HG03064 (cell line): Measurements from ENCODE around the gene FAM117A.
A peak's percentile ranks its signal among the peaks of the same experiment; 100 is the strongest.

Source experiments
- ATAC-seq: cut with Tn5 transposase; IDR thresholded peaks from one replicate; pipeline ENCODE4 v1.9.1; 2021; ENCODE audit warnings: low read depth; ENCODE audit not compliant: unreplicated experiment

The FAM117A gene, protein sequence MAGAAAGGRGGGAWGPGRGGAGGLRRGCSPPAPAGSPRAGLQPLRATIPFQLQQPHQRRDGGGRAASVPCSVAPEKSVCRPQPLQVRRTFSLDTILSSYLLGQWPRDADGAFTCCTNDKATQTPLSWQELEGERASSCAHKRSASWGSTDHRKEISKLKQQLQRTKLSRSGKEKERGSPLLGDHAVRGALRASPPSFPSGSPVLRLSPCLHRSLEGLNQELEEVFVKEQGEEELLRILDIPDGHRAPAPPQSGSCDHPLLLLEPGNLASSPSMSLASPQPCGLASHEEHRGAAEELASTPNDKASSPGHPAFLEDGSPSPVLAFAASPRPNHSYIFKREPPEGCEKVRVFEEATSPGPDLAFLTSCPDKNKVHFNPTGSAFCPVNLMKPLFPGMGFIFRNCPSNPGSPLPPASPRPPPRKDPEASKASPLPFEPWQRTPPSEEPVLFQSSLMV

DNA sequence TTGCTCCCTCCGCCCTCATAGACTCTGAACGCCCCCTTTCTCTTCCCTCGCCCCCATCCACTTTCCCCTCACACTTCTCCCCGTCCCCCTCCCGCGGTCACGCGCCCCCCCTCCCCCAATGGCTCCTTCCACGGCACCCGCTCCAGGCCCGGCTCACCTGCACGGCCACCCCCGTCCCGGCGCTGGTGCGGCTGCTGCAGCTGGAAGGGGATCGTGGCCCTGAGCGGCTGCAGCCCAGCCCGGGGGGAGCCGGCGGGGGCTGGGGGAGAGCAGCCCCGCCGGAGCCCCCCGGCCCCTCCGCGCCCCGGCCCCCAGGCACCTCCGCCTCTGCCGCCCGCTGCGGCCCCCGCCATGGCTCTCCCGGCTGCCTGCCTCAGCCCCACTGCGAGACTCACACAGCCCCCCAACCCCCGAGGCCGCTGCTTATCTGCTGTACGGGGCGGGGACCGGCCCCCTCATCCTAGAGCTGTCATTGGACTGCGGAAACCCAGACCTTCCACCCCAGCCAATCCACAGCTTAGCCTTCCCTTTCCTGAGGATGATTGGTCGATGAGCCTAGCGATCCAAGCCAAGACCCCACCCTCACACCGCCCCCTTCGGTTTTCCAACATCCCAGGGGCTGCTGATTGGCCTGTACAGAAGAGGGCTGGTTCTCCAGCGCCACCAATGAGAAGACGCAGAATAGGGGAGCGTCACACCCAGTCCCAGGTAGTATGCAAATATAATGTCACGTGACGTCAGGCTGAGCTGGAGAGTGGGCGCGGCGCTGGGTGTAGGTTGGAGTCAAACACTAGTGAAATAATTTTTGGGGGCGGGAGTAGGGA lies at the start of gene FAM117A:
TSS of gene FAM117A (minus strand) at position 397 of the 824 bp plus-strand sequence. CDS start at position 353, 44 bp downstream.
- ATAC-seq = peak; percentile 87

DNA sequence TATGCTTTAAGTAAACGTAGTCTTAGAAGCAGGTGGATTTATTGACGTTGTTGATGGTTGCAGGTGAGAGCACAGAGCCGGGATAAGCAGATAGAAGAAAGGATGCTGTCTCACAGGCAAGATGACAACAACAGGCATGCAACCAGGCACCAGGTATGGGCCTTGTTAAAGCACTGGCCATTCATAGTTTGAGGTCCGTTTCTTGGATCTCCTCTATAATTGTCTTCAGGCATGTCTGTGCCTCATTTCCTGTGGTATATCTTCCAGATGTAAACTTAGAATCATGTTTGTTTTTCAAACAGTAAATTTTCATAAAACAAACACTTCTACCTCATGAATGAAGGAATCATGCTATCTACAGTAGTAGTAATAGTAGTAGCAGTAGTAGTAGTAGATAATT lies 45.1 kb upstream of the FAM117A start:
- ATAC-seq = no peak

DNA sequence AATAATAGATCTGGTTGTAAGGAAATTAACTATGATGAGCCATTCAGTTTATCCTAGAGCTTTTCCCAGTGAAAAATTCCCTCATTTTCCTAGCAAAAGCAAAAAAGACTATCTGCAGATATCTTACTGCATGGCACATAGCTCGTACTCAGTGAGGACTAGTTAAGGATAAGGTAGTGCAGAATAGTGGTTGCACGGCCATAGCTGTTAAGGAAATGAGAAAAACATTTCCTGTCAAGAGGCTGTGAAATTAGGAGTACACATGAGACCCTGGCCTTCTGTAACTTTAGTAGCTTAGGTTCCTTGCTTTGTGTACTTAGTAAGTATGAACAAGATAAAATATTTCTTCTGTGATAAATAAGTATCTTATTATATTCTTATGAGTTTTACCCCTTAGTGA lies 34.8 kb upstream of the FAM117A start:
- no peak for ATAC-seq

DNA sequence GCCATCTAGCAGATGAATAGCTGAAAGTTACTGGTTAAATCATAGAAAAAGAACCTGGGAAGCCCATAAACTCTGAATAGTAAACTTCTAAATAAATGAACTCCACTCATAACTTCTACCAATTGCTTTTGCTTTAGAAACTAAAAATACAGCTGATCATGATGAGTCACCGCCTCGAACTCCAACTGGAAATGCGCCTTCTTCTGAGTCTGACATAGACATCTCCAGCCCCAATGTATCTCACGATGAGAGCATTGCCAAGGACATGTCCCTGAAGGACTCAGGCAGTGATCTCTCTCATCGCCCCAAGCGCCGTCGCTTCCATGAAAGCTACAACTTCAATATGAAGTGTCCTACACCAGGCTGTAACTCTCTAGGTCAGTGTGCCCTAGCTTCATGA lies 34.3 kb upstream of the FAM117A start:
- no peak for ATAC-seq

DNA sequence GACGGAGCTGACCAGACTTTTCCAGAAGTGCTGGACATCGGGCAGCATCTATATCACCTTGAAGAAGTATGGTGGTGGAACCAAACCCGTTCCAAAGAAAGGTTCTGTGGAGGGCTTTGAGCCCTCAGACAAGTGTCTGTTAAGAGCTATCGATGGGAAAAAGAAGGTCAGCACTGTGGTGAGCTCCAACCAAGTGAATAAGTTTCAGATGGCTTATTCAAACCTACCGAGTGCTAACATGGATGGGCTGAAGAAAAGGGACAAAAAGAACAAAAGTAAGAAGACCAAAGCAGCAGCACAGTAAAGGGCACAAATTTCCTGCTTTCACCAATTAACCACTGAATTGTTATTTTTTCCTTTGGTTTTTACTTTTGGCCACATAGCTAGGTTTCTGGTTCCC lies 31.4 kb upstream of the FAM117A start:
- no peak for ATAC-seq

DNA sequence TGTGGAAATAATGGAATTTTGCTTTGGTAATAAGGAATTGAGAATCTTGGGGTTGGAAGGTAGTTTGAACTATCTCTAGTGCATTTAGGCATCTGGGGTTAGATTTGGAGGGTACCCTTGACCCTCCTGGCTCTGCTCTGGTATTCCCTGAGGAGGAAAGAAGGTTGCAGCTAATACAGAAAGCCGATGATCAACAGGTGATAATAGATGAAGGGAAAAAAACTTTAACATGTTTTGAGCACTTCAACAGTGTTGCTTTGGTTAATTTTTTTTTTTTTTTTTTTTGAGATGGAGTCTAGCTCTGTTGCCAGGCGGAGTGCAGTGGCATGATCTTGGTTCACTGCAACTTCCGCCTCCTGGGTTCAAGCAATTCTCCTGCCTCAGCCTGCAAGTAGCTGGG lies 29.4 kb upstream of the FAM117A start:
- no peak for ATAC-seq

DNA sequence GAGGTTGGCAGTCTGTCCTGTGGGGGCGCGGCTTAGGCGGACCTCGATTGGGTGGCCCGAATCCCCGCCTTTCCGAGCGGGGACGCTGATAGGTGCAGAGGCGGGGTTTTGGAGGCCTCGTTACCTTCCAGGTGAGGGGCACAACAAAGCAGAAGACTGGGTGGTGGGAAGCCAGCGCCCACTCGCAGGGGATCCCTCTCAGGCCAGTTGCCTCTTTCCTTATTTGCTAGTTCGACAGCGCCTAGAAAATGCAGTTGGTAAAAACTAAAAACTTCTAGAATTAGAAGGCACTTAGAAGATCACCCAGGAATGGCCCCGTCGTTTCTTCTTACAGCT lies 25.3 kb upstream of the FAM117A start:
- ATAC-seq = no peak

DNA sequence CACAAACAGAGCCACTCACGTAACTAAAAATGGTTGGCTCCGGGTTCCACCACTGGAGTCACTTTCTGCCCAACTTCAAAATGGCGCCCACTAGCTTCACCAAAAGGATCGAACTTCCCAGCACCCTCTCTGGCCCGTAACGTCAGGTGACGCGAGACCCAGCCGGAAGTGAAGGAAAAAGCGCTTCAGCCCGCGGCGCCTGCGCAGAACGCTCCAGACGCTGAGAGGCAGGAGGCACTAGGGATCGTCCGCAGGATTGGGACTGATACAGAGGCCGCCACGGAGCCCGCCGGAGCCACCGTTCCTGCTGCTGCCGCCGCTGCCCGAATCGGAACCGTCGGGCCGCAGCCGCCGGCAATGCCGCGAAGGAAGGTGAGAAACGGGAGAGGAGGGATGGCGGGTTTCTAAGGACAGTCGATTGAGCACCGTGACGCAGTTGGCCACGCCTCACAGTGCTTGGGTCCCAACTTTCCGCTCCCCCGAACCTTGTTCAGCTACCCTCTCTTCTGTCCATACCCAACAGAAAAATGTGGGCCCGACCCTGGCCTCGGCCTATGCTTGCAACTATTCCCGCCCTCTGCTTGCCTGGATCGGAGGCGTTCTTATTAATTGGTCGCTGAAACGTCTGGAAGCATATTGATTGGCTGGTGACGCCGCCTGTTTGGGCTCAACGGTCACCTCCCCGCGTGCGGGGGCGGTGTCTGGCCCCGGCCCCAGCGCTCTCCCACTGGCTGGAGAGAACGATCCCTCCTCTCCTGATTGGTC lies 24.7 kb upstream of the FAM117A start, which contains the start of gene KAT7:
TSS of gene KAT7 (plus strand) at position 204 of the 765 bp plus-strand sequence. CDS start at position 358, 154 bp downstream.
- ATAC-seq = peak; percentile 73

DNA sequence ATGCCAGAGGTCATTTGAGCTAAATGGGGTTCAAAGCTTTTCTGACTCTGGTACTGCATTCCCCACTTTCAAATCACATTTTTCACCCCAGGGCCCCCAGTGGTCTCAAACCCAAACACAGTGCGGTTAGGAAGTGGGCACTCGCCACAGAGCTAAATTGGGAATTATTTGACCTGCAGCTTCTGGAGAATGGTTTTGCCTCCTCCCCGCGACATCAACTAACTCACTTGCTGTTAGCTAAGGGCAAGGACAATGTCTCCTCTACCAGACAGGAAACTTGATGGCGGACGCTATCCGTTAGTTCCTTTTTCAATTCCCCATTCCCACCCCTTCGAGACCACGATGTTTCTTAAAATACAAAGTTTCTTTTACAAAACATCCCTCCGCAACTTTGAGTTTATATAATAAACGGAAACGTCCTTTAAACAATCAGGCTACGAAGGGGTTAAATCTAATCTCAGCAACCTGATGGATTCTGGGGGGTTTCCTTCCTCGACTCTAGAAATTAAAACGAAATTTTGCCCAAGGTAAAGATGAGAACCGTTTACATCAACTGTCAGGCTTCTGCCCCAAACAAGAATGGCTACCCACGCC lies 24.1 kb upstream of the FAM117A start:
- ATAC-seq = no peak

DNA sequence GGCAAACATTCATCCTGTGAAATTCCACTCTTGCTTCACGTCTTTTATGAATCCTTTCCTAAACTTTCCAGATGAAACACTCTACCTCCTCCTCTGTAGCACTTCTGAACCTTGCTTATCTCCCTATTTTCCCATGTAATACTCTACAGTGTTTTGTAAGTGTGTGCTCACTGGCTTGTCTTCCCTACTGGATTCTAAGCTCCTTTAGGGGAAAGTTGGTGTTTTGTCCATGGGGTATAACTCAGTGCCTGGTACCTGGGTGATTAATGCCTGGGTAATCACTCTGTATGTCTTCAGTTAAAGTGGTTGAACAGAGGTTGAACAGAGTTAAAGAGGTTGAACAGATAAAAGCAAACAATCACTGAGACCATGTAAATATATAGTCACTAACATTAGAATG lies 20.7 kb upstream of the FAM117A start:
- ATAC-seq = no peak

DNA sequence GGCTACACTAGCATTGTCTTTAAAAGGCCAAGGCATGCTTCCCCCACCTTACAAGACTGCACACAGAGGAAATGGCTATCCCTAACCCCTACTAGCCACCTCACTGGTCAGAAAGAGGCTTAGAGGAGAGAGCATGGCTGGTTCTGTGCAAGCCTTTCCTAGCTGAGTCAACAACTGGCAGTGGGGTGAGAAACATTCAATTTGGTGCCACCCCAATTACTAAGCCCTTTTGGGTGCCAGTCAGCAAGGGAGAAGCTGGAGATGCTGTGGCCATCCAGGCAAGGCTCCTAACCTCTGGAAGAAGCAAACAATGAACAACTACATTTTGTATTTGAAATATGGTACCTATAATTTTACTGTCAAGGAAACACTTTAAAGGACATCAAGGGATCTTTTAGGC lies 19.9 kb upstream of the FAM117A start:
- ATAC-seq = no peak

DNA sequence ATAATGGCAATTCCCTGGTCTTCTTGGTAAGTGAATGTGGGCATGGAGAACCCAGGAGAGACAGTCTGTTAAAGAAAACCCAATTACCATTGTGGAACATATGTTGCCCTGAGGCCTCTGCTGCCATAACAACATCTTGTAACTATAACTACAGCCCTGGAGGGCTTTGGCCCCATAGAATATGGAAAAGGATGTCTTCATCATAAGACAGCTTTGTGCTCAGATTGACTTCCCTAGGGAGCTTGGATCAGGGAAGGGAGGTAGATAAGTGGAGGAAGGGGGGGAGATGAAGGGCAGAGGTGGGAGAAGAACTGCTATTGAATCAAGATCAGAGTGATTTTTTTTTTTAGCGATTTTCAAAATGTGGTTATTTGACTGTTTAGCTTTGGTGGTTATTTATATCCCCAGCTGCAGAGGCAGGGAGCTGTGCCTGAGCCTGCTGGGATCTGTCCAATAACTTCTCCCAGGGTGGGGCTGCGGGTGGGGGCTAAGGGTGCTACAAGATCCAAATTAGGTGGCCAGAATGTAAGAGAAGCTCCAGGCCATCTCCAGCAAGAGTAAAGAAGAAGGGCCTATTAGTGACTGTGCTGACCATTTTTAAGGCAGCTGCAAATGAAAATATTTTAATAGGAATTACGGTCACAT lies 19.3 kb upstream of the FAM117A start:
- no peak for ATAC-seq

DNA sequence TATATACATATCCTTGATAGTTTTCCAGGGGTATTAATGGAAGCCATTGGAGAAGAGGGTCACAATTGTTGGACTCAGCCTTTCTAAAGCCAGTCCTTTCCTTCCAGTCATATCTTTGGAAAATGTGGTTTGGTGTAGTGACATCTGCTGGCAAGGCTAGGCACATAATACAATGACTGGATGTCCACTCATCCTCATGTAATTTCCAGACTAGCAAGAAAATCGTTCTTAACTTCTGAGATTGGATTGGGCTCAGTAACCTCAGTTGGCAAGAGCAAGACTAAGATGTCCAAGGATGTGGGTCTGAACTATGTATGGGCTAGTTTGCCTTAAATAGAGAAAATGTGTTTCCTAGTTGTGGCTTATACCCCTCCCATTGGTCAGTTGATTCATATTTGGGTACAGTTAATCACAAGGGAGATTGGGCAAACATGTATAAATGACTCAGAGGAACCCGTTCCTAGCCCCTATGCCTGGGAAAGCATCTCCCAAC lies 15.9 kb upstream of the FAM117A start:
- no peak for ATAC-seq

DNA sequence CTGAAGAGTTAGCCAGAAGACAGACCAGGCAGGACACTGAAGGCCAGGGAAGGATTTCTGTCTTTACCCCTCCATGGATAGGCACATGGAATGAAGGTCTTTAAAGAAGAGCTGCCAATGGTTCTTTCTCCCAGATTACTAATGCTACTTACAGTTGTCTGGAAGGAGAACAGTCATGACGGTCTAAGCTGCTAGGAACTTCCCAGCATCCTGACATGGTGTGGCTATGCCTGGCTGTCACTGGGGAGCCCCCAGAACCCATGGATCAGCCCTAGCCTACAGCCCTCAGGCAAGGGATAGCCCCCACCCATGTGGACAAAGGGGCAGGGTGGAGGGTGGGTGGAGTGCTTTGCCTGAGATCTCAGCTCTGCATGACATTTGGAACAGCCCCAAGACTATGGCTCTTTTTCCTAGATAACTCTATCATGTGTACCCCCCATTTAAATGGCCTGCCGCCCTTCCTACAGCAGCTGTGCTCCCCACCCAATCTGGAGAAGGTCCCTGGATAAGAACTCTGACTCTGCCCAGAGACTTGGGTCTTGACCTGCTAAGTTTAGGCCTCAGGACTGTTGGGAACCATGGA lies 15.3 kb upstream of the FAM117A start:
- ATAC-seq = no peak

DNA sequence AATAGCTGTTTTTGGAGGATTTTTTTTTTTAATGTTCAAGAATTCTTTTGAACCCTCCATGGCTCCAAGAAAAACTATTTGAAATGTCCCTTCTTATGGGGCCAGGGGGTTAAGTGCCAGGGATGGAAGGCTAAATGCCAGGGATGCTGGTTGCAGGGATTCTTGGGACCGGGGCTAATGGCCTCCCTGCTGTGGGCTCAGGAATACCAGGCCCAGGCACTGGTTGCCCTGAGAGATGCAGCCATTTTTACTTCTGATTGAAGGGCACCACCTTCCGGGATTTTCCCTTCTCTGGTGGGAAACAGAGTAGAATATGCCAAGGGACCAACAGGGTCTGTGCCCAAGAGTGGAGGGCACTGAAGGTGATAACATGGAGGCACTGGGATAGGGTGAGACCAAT lies 13.6 kb upstream of the FAM117A start:
- ATAC-seq = no peak

DNA sequence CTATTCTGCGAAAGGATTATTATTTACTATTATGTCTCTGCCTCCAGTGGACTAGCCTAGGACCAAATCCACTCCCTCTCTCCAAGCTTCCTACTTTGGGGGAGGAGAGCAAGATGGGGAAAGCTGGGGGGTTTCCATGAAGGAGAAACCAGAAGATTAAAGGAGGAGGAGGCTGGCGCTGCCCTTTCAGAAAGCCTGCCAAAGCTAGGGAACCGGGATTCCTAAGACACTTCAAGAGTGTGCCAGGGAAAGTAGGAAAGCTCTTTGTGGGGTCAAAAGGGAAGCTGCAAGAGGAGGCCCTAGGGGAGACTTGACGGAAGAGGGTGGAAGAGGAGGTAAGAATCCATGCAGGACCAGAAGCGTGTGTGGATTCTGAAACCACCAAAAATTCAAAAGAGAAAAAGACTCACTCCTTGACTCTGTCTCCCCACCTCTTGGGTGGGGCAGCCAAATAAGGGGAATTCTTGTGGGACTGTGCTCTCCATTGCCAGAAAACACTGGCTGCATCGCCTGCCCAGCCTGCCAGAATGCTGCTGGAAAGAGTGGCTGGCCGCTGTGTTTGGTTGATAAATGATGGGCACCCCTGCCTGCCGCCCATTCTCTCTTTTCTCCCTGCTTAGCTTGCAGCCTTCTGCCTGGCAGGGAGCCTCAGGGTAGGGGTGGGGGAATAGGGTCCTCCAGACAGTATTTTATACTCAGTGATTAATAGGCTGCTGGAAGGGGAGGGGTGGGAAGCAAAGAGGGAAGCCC lies 12.8 kb upstream of the FAM117A start:
- no peak for ATAC-seq

DNA sequence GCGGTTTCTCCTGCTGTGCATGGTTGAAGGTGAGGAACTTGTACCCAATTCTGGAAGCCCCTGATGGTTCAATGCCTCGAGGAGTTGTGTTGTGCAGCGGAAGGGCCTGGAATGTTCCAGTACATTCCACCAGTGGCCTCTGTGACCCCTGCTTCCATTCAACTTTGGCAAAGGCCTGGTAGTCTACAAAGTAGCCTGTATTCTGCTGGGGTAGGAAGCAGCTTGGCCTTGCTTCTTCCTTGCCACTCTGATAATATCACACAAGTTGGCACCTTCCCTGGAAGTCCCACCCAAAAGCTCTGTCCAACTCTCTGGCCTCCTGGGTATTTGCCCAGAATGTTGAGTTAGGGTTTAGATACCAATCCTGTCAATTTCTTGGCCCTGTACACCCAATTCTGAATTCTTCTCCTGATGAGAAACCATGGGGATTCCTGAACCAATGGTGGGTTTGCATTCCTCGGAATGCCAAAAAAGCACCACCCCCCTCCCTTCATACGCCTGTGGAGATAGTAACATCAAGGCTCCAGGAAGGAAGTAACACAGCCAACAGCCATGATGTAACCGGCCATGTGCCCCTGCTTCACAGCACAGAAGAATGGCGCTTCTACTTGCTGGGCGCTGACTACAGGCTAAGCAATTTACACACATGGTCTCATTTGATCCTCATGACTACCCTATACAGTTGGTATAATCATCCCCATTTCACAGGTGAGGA lies 11.8 kb upstream of the FAM117A start:
- ATAC-seq = no peak

DNA sequence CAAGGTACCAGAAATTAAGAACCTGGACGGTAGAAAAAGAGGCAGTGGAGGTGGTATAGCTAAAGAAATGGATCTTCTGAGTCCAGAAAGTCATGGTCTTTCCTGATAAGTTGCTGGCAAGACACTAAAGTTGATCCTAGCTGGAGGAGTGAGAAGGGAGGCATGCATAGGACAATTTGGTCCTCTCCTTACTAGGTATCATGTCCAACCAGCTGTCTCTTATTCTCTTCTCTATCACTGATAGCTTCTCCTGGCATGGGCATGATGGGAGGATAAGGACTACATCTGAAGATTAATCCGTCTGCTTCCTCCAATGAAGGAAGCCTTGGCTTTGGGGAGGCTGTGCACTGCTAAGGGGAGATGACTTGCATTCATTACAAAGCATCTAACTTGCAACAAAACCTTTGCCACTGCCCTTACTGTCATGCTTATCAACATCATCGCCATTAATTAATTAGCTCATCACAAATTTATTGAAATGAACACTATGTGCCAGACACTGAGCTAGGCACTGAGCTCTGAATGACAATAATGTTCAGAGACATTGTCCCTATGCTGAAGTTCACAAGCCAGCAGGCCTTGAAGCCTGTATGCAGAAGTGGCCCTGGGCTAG lies 3.1 kb upstream of the FAM117A start:
- no peak for ATAC-seq
